Thoracic aorta (tissue), 2 donors: ENCODE data around the gene CEP63. TPM values are rescaled to one million over a fixed set of nuclear protein-coding genes. Genes with fewer than 3 reads are reported as not detected.
"Not testable (repeated sequence)": the region's sequence is repeated elsewhere in the genome, so short reads cannot be mapped to it uniquely, and the experiment has no call there.

ENCODE experiments used
- ATAC-seq: fragments of 150-250 bp; one replicate; pipeline ENCODE4 v1.8.0; 2017; ENCODE audit warnings: low read depth; ENCODE audit not compliant: insufficient number of reproducible peaks, low FRiP score
- DNase-seq: peaks from one replicate; pipeline ENCODE4 v3.0.0-alpha.2; 2020; ENCODE audit warnings: low spot score
- H3K27ac ChIP-seq, 2 donors: fragments of 200-600 bp; sonication (generic); 1 replicate in 1 of 2; 2 replicates in 1 of 2; pipeline ENCODE4 v1.5.1; 2016; ENCODE audit warnings: mild to moderate bottlenecking in 2 of 2, moderate library complexity in 2 of 2
- H3K27me3 ChIP-seq: fragments of 200-600 bp; sonication (generic); replicated peaks from 2 replicates; pipeline ENCODE4 v1.6.0; 2016; ENCODE audit warnings: mild to moderate bottlenecking; ENCODE audit not compliant: insufficient read depth
- H3K36me3 ChIP-seq: fragments of 200-600 bp; sonication (generic); one replicate; pipeline ENCODE4 v1.5.1; 2016
- H3K4me1 ChIP-seq, 2 donors: fragments of 200-600 bp; sonication (generic); 1 replicate in 1 of 2; 2 replicates in 1 of 2; pipeline versions ENCODE4 v1.5.1 to v1.6.0; 2016; ENCODE audit warnings: low read depth in 2 of 2, mild to moderate bottlenecking in 1 of 2; ENCODE audit not compliant: control insufficient read depth in 1 of 2
- H3K4me3 ChIP-seq: fragments of 200-600 bp; sonication (generic); 2 replicates; pipeline ENCODE4 v1.5.1; 2016; ENCODE audit warnings: mild to moderate bottlenecking
- H3K9me3 ChIP-seq: fragments of 200-600 bp; sonication (generic); 2 replicates; pipeline ENCODE4 v1.5.1; 2016
- total RNA-seq, 2 donors: library from RNA; depleted of rRNA; stranded (reverse); fragments of >200 nt; gene quantifications; one replicate each; pipeline versions ENCODE4 v1.1.0 to v1.2.3, GENCODE V29; 2016
- TF ChIP-seq, protein P1 (sequence below): fragments of 200-600 bp; sonication (generic); IDR thresholded peaks from one replicate; pipeline ENCODE4 v1.5.1; 2019; ENCODE audit warnings: antibody characterized with exemption

CEP63 gene
- total RNA-seq, 2 donors from 2014 or later = 20.4 to 28.3 TPM

DNA sequence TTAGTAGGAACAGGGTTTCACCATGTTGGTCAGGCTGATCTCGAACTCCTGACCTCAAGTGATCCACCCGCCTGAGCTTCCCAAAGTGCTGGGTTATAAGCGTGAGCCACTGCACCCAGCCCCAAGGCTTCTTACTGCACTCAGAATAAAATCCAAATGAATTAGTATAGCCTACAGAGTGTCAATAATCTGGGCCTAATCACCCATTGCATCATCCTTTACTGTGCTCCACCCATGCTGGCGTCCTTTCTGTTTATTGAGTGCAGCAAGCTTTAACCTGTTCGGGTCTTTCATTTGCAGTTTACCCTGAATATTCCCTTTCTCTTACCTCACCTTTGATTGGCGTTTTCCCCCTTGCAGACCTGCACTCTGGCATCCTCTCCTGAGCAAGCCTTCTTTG, 77.7 kb downstream of the CEP63 start:
- ATAC-seq = no peak
- Histone ChIP-seq H3K4me3 (no peak overlapping the region), H3K27ac (no peak overlapping the region), H3K4me1 (no peaks in the 10 kb centered on the region), H3K27me3 (no peaks in the 10 kb centered on the region), H3K9me3 (no peaks in the 10 kb centered on the region), H3K36me3 (peaks cover 7% of the 10 kb centered on the region)
- DNase-seq = no peak
- TF ChIP-seq, protein P1, sequence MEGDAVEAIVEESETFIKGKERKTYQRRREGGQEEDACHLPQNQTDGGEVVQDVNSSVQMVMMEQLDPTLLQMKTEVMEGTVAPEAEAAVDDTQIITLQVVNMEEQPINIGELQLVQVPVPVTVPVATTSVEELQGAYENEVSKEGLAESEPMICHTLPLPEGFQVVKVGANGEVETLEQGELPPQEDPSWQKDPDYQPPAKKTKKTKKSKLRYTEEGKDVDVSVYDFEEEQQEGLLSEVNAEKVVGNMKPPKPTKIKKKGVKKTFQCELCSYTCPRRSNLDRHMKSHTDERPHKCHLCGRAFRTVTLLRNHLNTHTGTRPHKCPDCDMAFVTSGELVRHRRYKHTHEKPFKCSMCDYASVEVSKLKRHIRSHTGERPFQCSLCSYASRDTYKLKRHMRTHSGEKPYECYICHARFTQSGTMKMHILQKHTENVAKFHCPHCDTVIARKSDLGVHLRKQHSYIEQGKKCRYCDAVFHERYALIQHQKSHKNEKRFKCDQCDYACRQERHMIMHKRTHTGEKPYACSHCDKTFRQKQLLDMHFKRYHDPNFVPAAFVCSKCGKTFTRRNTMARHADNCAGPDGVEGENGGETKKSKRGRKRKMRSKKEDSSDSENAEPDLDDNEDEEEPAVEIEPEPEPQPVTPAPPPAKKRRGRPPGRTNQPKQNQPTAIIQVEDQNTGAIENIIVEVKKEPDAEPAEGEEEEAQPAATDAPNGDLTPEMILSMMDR = no peak

DNA sequence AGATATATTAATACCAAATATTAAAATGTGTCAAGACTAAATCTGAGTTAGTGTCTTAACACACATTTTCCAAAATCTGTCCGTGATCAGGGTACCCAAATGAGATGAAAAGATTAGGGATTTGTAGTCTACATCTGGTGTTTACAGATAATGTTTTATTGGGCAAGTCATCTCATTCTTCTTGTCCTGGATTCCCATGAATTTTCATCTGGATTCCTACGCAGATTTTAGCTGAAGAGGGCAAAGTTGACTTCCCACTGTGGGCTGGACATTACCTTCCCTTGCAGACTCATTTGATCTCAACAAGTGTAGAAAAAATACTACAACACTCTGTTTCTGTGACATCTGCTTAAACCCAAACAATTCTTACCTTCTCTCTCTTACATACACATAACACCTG, 79.1 kb downstream of the CEP63 start:
- Histone ChIP-seq H3K4me3 (no peak overlapping the region), H3K27me3 (no peaks in the 10 kb centered on the region), H3K9me3 (no peaks in the 10 kb centered on the region), H3K27ac (no peak overlapping the region), H3K36me3 (peaks cover 7% of the 10 kb centered on the region), H3K4me1 (no peaks in the 10 kb centered on the region)
- ATAC-seq (no peak), DNase-seq (no peak)
- TF ChIP-seq, protein P1 = no peak

DNA sequence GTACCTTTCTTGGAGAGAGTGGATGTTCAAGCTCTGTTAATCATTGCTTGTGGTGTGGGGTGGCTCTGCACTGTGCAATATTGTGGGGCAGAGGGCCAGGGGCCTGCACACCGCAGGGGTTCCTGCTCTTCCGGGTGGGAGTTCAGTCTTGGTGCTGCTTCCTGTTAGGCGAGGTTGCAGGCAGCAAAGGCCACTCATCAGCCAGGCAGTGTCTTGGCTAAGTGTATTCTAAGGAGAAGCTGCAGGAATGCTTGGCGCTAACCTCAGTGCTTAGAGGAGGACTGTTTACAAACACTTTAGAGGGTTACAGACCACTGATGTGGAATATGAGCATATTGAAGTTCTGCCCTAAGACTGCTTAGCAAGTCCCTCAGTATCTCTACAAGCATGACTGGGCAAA, 81.7 kb downstream of the CEP63 start:
- DNase-seq = no peak
- H3K4me1 ChIP-seq = no peaks in the 10 kb centered on the region
- no peaks in the 10 kb centered on the region for H3K36me3 ChIP-seq
- H3K4me3 ChIP-seq = no peak overlapping the region
- H3K9me3 ChIP-seq = no peaks in the 10 kb centered on the region
- TF ChIP-seq, protein P1 = no peak
- no peak for ATAC-seq
- H3K27me3 ChIP-seq = no peaks in the 10 kb centered on the region
- no peak overlapping the region for H3K27ac ChIP-seq

DNA sequence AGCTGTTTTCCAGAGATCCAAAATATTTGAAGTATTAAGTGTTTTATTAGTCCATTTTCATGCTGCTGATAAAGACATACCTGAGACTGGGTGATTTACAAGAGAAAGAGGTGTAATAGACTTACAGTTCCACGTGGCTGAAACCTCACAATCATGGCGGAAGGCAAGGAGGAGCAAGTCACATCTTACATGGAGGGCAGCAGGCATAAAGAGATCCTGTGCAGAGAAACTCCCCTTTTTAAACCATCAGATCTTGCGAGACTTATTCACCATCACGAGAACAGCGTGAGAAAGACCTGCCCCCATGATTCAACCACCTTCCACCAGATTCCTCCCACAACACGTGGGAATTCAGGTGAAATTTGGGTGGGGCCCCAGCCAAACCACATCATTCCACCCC, 82.9 kb downstream of the CEP63 start:
- no peak for DNase-seq
- Histone ChIP-seq H3K9me3 (no peaks in the 10 kb centered on the region), H3K27ac (no peak overlapping the region), H3K4me1 (no peaks in the 10 kb centered on the region), H3K4me3 (no peak overlapping the region), H3K27me3 (no peaks in the 10 kb centered on the region), H3K36me3 (no peaks in the 10 kb centered on the region)
- TF ChIP-seq, protein P1 = no peak
- no peak for ATAC-seq

DNA sequence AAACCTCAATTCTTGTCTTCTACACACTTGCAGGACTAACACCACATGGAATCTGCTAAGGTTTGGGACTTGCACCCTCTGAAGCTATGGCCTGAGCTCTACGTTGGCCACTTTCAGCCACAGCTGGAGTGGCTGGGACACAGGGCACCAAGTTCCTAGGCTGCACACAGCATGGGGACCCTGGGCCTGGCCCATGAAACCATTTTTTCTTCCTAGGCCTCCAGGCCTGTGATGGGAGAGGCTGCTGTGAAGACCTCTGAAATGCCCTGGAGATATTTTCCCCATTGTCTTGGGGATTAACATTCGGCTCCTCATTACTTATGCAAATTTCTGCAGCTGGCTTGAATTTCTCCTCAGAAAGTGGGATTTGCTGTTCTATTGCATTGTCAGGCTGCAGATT, 84.0 kb downstream of the CEP63 start:
- DNase-seq, H3K36me3 ChIP-seq, ATAC-seq, H3K9me3 ChIP-seq, H3K27ac ChIP-seq, H3K27me3 ChIP-seq, H3K4me3 ChIP-seq, H3K4me1 ChIP-seq: not testable (repeated sequence)

DNA sequence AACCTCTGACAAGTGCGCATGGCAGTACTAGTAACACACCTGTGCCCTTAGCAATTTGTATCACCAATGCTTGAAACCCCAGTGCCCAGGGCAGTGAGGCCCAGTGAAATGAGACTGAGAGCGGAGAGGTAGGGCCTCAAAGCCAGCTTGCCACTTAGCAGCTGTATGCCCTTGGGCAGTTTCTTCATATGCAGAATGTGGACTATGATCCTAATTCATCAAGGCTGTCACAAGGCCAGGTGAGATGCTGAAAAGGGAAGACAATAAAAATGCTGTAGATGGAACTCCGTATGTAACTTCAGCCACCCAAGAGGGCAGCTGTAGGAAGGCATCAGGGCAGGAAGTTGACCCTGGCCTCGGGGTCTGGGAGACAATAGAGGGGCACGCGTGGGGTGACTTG, 90.6 kb downstream of the CEP63 start:
- no peaks in the 10 kb centered on the region for H3K9me3 ChIP-seq
- no peak overlapping the region for H3K4me3 ChIP-seq
- H3K27ac ChIP-seq = no peak overlapping the region
- no peak for ATAC-seq
- TF ChIP-seq, protein P1 = no peak
- H3K4me1 ChIP-seq = no peaks in the 10 kb centered on the region
- H3K36me3 ChIP-seq = no peaks in the 10 kb centered on the region
- no peaks in the 10 kb centered on the region for H3K27me3 ChIP-seq
- DNase-seq = no peak
